HG02885 (cell line): ENCODE data around the gene MAST4.

Experiments
- ATAC-seq: cut with Tn5 transposase; IDR thresholded peaks from one replicate; pipeline ENCODE4 v1.9.1; 2021; ENCODE audit warnings: mild to moderate bottlenecking; ENCODE audit not compliant: unreplicated experiment, poor library complexity

MAST4 gene

DNA sequence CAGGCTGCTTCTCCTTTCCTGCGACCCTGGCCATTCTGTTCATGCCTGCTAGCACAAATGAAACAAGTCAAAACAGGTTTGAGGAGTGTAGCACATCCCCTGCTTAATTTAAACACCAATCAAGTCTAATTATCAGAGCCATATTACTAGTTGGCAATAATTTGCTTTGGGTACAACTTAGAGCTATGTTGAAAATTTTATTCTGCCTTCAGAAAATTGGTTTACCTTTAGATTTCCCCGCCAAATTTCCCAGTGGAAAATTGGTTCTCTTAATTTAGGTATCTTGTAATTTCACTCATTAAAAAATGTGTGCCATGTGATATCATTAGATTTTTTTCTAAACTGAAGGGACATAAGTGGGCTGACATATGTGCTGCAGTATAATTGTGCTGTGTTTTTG lies 265.8 kb downstream of the MAST4 start:
- ATAC-seq = no peak

DNA sequence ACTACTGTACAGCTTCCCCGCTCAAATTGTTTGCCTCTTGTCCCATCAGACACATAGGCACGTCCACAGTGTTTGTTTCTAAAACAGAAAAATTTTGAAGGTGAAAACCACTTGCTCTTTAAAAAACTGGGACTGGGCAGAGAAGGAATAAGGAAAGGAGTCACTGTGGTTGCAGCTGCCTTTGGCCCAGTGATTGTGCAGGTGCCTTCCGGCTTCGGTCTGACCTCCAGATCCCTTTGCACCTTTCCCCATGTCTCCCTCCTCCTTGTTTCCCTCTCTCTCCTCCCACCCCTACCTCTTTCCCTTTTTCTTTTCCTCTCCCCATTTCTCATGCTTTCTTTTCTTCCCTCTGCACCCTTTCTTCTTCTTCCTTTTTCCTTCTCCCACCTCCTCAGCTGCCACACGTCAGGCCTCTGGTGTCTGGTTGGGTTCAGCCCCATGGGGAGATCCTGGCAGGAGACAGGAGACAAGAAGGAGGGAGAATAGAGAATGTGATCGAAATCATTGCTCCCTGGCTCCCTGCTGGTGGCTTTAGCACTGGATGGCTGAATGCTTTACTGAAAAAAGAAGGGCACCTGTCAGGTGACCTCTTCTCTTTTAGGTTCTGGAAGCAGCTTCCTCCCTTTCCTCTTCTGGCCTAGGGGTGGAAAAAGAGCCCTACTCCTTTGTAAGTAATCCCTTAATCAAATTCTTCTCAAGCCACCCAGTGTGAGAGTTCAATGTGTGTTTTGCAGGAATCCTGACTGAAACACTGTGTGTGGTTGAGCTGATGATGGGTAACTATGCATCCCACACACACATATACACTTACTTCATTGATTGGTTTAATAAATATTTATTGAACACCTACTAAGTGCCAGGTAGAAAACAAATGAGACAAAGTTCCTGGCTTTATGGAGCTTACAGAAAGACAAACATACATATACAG lies 267.3 kb downstream of the MAST4 start:
- ATAC-seq = no peak

DNA sequence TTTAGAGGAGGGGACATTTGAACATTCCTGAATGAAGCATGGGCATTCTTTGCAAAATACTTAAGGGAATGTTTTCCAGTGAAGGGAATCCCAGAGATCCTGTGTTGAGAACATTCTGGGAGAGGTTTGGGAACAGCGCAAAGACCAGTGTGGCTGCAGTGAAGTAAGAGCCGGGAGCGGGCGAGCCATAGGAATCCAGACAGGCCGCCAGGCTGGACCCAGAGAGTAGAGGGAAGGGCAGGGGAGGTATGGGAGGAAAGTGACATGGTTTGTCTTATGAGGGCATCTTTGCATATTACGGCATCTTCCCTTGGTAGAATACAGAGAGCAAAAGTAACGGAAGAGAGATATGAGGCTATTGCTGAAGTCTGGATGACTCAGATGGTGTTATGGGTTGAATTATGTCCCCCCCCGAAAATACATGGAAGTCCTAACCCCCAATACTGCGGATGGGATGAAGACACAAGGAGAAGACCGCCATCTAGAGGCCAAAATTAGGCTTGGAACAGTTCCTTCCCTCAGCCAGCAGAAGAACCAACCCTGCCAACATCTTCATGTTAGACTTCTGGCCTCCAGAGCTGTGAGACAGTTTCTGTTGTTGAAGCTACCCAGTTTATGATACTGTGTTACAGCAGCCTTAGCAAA lies 268.2 kb downstream of the MAST4 start:
- no peak for ATAC-seq

DNA sequence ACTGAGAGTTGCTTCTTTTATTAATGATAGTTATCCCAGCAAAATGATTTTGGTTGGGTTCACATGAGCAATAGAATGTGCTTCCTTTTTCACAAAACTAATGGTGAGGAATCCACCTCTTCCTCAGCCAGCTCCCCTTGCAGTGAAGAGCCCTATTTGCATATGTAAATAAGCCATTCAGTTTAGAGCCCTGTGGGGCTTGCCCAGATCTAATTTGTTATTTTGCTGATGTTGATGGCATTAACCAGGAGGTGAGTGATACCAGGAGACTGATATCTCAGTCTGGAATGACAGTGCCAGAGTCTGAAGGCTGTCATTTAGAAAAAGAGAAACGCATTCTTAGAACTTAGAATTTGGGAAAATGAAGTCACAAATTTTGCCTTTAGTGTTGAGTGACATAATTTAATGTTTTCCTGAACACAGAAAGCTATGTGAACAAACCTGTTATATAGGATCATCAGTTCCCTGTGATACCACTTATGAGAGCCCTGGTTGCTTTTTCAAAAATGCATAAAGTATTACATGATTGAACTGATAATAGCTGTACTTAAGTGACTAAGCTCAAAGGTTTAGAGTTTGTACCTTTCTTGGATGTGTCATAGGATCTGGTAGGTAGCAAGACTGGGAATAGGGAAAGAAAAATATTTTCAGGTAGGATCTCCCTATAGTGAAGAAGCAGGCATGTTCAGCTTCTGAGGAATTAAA lies 271.6 kb downstream of the MAST4 start:
- ATAC-seq = no peak

DNA sequence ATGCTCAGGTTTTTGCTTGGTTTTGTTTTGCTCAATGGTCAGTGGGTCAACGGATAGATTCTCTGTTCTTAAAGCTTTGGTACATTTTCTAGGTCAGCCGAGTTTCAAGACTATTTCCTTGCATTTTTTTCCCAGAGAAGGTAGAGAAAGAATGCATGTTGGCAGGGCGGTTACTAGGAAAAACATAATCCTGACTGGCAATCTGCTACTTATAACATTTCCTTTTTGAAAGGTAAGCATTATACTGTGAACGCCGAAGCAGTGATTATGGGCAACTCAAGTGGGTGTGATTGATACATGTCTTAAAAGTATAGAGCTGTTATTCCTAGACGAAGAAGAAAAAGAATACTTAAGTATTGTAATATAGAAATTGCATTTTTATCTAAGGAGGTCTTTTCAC lies 273.2 kb downstream of the MAST4 start:
- no peak for ATAC-seq

DNA sequence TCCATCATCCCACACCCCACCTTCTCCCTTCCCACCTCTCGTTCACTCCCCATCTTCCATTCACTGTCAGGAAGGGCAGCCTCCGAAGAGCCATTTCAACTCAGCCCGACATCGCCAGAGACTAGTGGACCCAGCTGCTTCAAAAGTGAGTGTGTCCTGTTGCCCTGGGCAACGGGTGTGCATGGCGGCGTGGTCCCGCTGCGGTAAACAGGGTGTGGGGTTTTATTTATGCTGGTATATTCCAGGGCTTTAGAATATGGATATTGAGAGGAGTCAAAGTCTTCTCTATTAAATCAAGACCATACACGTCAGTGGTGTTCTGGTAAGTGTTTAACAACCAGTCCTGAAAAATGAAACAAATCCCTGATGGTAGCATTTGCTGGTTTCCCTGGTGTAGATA lies 274.5 kb downstream of the MAST4 start:
- no peak for ATAC-seq

DNA sequence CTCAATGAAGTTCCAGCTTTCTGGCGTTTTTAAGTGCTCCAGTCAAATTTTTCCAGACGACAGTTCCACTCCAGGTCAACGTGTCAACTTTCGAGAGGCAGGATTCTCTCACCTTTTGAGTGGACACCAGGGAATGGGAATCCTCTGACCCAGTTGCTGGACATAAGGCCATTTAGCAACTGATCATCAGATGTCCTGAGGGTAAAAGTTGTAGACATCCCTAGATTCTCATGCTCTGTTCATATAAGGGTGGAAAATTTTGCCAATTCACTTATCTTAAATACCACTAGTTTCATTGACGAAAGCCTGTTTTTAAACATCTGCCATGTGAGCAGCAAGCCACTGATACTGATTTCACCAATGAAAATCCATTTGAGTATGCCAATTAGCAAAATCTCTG lies 275.5 kb downstream of the MAST4 start:
- ATAC-seq = no peak

DNA sequence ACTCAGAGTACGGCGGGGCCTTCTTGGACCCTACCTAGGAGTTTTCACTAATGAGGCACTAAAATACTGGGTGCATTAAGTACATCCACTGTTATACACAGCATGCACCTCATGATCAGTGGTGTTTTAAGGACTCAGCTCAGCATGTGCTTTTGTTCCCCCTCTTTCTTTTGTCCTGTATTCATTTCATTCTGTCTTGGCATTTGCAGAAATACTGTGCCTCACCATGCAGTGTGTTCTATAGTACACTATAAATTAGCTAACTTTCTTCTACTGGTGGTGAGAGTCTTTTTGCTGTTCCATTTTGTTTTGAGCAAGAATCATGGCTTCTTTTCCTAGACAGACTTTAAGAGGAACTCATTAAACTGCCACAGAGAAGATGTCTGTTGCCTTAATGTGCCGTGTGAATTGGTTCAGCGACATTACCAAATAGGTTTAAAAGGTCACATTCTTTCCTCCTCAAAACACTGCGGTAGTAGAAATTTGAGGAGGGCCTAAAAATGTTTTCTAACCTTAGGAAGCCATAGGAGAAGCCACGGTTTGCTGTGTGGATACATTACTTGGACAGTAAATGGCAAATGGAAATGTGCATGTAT lies 276.6 kb downstream of the MAST4 start:
- no peak for ATAC-seq

DNA sequence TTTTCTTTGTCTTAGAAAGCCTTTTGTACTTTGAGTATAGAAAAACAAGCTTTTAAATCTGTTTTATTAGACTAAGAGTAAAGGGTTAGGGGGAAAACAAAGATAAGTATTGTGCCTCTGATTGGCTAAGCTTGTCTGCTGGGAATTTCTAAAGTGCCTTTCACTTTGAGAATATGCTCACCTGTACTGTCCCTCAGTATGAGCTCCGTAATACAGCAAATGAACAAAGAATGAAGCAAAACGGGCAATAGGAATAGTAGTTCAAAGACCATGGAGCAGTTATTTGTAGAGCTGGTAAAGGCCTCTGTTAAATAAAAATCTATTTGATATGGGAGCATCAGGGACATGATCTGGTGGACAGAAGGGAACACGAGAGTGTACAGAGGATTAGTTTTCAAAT lies 277.8 kb downstream of the MAST4 start:
- no peak for ATAC-seq

DNA sequence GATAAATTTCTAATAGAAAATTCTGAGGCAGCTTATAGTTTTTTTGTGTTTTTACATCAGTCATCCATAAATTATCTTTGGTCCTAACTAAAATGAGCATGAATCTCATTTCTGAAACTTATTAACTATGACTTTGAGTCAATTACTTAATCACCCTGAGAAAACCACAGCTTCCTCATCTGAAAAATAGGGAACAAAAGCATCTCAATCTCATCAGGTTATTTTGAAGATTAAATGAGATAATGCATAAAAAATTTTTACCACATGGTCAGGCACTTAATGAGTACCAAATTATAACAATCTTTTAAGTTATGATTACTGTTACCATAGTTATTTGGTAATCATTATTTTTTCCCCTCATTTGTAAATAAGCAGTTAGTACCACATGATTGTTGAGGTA lies 279.1 kb downstream of the MAST4 start:
- no peak for ATAC-seq

DNA sequence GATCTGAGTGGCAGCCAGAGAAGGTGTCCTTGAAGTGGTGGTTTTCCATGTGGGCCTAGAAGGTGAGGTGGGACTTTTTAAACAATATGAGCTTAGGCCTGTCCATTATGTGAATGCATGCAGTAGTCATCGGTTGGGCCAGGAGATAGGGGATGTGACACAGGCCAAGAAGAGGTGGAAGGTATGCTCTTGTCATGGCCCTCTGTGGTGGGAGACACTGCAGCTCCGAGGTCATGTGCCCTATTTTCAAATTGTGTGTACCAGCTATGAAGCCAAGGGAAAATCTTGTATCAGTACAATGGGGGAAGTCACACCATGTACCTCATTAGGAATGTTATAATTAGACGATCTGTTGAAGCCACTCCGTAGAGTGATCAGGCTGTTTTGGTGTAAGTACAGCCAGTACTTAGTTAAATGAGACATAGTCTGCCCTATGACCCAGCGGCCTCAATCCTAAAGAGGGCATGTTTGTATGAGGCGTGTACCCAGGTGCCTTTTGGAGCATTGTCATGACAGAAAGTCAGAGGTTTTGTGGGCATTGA lies 280.1 kb downstream of the MAST4 start:
- ATAC-seq = no peak

DNA sequence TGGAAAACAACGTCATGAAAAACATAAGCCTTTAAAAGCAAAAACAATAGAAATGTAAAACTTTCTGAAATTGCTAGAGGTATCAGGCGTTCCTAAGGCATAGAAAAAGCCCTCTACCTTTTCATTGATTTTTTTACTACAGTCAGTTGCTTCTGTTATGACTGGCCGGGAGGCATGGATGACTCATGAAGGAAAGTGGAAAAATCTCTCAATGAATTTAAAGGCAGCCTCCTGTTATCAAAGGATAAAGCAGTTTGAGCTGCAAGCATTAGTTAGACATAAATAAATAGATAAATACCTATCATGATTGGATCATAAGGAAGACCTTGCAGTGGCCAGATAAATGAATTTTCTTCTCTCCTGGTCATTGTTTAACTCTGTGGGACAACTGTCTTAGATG lies 281.6 kb downstream of the MAST4 start:
- ATAC-seq = no peak

DNA sequence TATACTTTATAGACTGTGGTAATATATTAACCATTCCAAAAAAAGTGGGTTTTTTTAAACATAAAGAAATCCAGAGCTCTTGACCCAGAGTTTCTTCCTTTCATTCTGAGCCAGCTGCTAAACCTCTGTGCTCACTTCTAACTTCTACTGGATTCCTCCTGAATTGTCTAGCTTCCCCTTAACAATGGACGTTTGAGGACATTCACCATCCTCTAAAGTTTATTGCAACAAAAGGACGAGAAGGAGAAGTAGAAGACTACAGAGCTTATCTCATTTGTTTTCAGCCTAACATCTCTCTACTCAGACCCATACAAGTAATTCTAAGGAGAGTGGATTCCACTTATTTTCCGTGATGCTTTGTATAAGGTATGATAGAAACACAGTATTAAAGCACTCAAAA lies 284.2 kb downstream of the MAST4 start:
- no peak for ATAC-seq

DNA sequence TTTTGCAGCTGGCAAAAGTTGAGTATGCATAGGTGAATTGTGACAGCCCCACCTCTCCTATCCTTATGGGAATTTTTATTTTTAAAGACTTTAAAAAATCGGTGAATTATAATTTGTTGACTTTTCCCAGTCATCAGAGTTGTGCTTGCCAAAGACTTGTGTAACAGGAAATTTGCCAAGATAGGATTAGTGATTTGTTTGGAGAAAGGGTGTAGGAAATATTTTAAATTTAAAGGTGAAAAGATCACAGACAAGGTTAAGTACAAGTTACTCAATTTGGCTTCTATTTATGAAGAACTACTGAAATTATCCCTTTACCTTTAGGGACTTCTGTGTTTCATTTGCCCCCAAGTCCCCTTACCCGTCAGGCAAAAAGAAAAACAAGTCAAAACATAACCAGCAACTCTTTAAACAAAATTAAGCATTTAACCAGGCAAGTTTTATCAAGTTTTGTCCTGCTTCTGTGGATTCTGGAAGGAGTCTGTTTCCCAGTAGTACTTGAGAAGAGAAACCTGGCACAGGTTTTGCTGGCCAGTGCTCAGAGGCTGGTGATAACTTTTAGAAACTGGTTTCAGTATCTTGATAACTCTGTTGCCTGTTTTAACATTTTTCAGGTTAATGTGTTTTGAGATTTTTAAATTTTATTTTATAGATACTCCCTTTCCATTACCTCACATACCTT lies 285.4 kb downstream of the MAST4 start:
- ATAC-seq = no peak

DNA sequence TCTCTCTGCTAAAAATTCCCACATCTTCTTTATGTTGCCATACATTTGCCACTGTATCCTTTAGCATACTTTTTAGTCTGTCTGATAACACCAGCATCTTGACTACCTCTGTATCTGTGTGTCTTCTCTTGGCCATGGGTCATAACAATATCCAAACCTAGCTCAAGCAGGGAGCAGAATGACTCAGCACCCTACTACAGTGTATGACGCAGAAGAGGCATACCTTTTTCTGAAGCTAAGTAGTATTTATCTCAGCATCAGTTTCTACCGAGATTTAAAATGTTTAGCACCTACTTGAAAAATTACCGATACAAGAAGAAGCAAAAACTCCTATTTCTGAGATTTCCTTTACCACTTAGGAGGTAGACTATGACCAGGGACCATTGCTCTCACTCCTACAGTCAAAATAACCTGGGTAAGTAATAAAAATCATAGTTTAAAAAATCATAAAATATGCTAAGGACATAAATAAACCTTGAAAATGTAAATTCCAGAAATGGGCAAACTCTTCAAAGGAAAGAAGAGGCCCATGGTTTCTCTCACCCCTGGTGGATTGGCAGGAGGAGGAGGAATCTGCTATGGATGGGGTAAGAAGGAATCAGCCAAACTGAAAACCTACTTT lies 286.5 kb downstream of the MAST4 start:
- no peak for ATAC-seq

DNA sequence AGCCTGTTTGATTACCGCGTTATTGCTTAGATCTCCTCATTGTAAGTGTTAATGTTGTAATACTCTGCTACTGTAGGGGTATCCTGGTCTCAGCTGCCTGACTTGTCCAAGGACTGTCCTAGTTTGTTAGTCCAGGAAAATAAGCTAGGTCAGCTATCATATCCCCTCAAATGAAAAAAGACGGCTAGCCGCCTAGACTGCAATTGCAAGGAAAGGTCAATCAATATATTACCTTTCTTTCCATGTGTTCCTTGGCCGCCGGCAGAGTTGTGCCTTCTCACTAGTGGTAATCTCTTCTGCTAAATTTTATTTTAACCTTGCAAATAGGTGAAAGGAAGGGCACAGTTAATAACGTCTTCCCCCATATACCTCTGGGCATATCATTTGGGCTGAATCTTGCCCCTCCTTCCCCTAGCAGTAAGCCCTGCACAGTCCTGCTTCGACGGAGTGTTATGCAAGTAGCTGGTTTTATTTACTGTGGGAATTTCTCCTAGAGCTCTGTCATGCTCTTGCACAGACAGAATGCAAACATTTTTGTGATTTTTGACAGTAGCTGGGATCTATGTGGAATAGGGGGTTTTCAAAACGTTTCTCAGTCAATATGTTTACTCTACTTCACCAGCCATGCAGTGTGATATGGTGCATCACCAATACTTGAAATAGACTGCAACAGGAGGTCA lies 288.5 kb downstream of the MAST4 start:
- ATAC-seq = no peak

DNA sequence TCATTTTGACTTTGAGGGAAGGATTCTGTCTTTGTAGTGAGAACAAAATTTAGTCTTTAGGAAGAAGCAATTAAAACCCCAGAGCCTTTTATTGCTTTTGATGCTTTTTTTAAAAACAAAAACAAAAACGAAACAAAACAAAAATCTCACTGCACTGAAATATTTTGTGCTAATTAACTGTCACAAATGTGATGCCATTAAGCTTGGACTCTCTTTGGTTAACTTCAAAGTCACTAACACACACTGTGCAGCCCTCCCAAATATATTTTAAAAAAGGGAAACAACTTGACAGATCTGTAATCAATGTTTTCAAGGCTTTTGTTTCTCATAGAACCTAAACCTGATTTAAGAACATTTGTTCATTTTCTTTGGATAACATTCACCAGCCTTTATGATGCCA lies 290.7 kb downstream of the MAST4 start:
- ATAC-seq = no peak

DNA sequence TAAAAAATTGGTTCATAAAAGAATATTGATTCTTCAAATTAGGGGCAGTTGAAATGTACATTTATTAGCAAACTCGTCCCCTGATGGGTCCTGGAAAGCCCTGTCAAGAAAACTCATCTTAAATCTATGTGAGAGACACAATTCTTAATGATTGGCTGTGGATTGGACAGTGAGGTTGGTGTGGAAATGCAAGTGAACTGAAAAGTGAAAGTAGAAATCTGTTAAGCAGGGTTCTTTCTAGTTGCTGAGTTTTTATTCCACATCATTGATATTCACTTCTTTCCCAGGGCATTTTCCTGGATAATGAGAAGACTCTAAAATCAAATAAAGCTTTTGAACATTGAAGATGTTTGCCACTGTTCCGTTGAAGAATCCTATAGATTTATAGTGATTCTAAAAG lies 292.4 kb downstream of the MAST4 start:
- no peak for ATAC-seq

DNA sequence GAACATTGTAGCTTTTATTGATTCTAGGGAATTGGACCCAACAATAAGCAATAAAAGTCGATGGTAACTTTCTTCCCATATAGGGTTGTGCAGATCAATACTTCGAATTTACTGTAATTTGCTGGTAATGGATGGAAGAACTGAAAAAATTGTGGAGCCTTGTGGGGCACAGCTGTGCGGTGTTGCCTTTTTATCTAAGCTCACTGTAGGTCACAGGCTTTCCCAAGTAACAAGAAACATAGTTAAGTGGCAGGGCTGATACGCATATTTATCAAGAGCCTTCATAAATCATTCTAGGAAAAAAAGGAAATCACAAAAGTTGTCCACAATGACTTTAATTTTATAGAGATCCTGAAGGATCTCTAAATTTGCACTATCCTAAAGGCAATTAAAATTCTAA lies 292.9 kb downstream of the MAST4 start:
- ATAC-seq = no peak
